NCI-H510A treated with DMSO at 0.1 percent for 48 hours (cell line): ENCODE results near the gene MTSS2.

ENCODE experiments used
- DNase-seq: peaks from one replicate; lab custom pipeline; 2025; lab: John Stamatoyannopoulos, UW

MTSS2 gene

GRCh38 chr16:70714581-70715054, 28.8 kb upstream of the MTSS2 start:
- DNase-seq: no peak

- DNase-seq: no peak
Observed at GRCh38 chr16:70713824-70714223, 28.0 kb upstream of the MTSS2 start.

DNA sequence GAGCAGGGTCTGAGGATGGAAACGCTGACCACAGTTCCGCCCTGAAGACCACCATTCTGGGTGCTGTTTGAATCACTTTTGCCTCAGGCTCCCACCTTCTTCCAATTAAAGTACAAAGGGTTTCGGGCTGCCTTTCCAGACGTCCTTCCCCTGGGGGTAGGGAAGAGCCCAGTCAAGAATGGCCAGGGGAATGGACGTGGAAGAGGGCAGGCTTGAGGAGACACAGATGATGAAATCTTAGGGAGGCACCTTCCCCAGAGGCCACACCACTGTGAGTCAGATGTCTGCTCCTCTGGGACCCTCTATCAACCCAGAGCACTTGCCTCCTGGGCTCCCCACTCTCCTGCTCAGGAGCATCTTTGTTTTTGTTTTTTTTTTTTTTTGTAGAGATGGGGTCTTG, 27.5 kb upstream of the MTSS2 start:
- no peak for DNase-seq

DNA sequence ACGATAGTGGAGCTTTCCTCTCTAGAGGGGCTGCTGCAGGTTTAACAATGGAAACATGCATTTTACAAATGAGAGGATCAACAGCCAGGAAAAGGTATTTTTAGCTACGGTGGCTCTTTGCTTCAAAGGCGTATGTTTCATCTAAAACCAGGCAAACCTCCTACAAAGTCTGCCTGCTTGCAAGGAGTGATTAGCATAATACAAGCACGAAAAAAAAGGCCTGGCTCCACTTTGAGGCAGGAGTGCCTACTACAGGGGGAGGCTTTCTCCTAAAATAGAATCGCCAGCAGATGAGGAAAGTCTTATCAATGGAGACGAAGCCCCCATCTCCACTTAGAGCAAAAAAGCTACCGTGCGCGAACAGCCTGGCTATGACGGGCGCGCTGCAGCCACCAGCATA, 27.1 kb upstream of the MTSS2 start:
- no peak for DNase-seq

DNA sequence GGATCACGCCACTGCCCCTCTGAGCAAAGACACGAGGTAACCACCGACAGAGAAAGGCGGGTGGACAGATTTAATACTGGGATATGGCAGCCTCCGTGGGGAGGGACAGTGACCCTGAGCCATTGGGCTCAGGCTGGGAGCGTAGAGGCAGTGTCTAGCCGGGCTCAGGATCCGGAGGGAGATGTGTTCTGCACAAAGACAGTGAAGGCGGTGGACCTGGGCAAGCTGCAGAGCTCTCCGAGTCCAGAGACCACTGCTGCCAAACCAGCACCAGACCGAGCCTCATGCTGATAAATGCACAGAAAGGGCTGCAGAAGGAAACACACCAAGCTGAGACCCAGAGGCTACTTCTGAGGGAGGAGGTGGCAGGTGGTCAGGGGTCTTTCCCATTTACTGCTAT, 26.5 kb upstream of the MTSS2 start:
- DNase-seq: no peak

DNA sequence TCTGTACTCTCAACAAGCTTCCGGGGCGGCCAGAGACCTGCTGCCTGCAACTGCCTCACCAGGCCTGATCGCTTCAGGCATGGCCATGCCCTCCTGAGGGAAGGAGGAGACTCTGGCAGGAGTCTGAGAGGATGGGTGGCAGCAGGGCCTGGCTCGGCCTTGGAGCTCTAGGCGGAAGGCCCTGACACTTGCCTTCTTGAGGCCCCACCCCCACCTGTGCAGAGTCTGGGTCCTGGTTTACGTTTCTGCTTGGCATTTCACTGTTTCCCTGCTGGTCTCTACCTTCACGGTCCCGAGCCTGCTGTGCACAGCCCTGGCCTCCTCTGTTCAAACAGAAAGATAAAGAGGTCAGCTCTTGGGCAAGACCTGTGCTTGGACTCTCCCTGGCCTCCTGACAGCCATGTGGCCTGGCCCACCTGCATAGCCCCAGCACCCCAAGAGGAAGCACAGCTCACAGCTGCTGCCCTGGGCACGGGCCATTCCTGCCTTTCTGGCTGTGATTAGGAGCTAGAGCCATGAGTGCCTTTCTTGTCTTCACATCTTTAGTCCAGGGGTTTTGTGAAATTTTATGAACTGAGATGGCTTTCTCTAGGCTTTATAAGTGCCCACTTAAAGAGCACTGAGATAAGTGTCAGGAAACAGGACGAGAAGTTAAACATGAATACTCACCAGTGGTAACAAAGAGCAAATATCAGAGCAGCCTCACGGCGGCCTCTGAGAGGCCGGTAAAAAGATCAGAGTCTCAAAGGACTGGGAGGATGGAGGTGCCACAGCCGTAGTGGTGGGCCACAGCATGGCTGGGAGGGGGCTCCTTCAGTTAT, 25.6 kb upstream of the MTSS2 start:
- peak; percentile 46 for DNase-seq

- no peak for DNase-seq
Observed at GRCh38 chr16:70710422-70711210, 24.8 kb upstream of the MTSS2 start.

DNA sequence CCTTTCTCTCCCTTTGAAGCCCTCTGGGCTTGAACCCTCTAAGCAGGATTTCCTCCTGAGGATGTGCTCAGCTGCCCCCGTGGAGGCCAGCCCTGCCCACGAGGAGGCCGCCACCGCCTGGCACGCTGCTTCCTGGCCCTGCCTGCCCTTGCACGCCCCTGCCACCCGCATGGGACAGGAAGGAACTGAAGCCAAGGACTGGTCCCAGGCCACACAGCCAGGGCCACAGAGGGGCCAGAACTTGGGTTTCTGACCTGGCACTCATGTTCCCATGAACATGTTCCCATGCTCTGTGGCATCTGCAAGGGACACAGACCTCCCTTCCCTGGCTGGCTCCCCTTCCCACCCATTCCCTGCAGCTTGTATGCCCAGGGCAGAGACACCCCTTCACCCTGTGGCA, 24.1 kb upstream of the MTSS2 start:
- no peak for DNase-seq

DNA sequence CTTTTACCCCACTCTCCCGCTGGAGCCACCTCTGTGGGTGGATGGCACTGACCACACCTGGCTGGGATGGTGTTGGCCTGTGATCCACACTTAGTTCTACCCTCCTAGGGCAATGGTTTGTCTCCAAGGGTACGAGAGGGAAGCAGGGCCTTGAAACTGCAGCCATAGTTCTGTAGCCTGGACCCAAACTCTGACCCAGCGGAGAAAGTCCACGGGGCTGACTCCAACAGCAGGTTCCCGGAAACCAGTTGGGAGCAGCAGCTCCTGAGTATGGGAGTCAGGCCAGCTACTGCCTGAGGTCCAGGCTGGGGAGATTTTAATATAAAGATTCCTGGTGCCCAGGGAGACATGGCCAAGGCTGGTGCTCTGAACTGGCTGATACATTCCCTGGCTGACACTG, 23.6 kb upstream of the MTSS2 start:
- DNase-seq: no peak

GRCh38 chr16:70708366-70709246, 22.8 kb upstream of the MTSS2 start:
- no peak for DNase-seq

- no peak for DNase-seq
Observed at GRCh38 chr16:70706948-70707465, 21.2 kb upstream of the MTSS2 start.

DNA sequence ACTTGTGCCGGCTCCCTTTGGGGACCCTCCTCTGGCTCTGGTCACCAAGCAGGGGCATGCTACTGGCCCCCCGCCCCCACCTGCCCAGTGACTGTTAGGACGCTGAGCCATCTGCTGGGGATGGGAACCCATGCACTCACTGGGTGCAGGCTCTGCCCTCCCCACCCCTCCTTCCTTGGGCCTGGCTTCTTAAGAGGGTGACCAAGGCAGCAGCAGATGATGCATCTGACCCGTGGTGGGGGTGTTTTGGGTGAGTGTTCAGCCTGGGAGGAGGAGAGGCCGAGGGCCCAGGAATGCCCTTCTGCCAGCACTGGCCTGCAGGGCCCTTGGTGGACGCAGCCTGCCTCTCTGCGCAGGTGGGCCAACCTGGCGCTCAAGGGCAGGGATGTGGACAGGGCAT, 19.2 kb upstream of the MTSS2 start:
- no peak for DNase-seq

DNA sequence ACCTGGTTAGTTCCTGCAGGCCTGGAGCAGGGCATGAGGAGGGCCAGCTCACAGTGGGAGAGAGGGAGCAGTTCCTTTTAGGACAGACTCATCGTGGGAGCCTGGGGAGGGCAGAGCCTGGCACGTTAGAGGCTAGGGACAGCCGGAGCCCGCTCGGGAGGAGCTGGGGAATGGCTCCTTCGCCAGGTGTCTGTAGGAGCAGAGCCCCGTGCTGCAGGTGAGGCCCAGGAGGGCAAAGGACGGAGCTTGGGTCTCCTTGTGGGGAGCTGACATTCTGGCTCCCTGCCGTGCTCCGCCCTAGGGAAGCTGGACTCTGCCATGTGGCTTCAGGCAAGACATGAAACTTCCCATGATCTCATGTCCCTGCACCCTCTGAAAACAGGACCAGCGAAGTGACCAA, 18.7 kb upstream of the MTSS2 start:
- no peak for DNase-seq

DNA sequence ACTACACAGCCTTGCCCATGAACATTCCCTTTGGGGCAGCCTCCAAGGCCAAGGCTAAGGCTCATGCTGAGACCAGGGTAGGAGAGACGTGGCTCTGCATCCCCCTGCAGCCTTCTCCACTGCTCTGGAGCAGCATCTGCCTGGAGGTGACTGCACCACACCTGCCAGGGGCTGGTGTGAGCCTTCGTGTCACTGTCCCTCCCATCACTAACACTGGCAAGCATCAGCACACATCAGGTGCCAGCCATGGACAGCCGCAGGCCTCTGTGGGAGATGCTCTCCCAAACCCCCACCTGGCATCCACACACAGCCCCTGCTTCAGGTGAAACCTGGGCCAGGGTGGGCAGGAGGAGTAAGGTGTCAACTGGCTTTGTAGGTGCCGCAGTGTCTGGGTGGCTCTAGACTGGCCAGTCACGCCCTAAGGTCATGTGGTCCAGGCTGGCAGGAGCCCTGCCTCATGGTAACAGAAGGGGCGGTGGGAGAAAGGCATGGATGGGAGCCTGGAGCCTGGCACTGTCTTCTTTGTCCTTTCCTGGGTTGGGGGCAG, 18.1 kb upstream of the MTSS2 start:
- no peak for DNase-seq

- peak; percentile 47 for DNase-seq
Observed at GRCh38 chr16:70703041-70703834, 17.4 kb upstream of the MTSS2 start.

GRCh38 chr16:70702624-70703023, 16.8 kb upstream of the MTSS2 start:
- peak; percentile 58 for DNase-seq

DNA sequence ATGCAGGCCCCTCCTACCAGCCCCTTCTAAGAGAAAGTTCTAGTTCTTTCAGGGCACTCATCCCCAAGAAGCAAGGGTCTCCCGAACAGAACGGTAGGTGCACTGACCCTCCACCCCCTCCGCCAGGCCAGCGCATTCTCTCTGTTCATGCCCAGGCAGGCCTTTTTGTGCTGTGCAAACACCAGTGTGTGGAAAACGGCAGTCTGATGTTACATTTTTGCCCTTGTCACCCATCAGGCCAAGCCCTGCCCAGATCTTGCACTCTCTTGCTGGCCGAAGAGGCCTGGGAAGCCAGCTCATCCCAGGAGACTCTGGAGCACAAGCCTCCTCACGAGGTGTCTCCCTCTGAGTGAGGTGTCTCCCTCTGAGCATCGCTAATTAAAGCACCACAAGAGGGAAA, 16.1 kb upstream of the MTSS2 start:
- peak; percentile 15 for DNase-seq

- no peak for DNase-seq
Observed at GRCh38 chr16:70701596-70701995, 15.7 kb upstream of the MTSS2 start.

GRCh38 chr16:70701036-70701435, 15.2 kb upstream of the MTSS2 start:
- DNase-seq: no peak

DNA sequence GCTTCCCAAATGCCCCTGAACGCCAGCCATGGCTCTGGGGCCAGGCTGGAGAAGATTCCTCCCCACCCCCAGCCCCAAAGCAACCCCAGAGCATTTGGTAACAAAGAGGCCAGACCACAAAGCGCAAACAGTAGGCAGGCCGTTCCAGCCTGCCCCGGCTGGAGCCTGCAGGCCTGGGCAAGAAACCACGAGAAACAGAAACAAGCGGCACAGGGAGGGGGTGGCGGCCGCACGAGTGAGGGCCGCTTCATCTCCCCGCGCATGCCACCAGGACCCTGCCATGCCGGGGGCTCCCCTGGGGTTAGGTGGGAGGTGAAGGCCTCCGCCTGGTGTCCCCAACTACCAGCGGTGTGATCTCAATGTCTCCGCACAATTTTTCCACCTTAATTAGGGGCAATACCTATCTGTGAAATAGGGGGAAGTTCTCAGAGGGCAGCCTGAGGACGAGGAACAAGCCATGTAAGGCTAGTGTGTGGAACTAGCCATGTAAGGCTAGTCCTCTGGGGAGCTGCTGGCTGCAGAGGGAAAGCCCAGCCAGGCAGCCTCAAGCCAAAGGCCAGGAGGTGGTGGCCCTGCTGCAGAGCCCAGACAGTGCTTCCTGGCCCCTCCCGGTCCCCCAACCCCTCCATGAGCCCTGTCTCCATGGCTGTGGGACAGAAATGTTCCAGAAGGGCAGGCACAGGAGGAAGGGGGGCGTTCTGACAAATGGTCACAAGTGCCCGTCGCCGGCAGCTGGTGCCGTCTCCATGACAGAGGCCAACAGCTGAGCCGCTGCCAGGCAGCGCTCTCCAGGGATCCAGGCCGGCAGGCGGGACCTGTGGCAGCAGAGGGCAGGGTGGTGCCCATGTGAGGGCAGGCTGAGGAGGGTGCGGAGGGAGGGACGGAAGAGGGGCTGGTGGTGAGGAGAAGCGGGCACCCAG, 14.5 kb upstream of the MTSS2 start:
- peak; percentile 38 for DNase-seq
